ENCODE data around the gene ABTB1.

GRCh38 chr3:127718245-127718915 lies 45.6 kb downstream of the ABTB1 start:
- no peak for TF ChIP-seq GABPA (tag; conservative IDR thresholded peaks at IDR 0.05; ENCODE audit: low read depth)
- TF ChIP-seq SMARCC2 (IDR thresholded peaks at IDR 0.05; ENCODE audit: low read depth), result no peak
- TF ChIP-seq ADNP (tag; IDR thresholded peaks at IDR 0.05), result no peak
- no peak for TF ChIP-seq RCOR1 (IDR thresholded peaks at IDR 0.05; ENCODE audit: borderline replicate concordance in 1 of 2, low read depth in 2 of 2, low read length in 2 of 2)
- no peak for TF ChIP-seq ZNF589 (CRISPR knock-in tag; IDR thresholded peaks at IDR 0.05; ENCODE audit: low read depth)
- no peak for TF ChIP-seq SMARCE1 (IDR thresholded peaks at IDR 0.05)
- no peak for TF ChIP-seq MGA (IDR thresholded peaks at IDR 0.05)
- no peak for TF ChIP-seq CBFB (CRISPR knock-in tag; IDR thresholded peaks at IDR 0.05)

Data from K562 (cell line).